Activated CD4-positive, CD25-positive, alpha-beta regulatory T cell (primary cell): ENCODE measurements around the gene PXYLP1.

ENCODE experiments used
- DNase-seq, 4 experiments: peaks; one replicate each; lab custom pipeline; 2025; lab: John Stamatoyannopoulos, UW

Gene PXYLP1

GRCh38 chr3:141326123-141326522 lies 94.5 kb downstream of the PXYLP1 start:
- DNase-seq, result no peak

GRCh38 chr3:141326626-141327025 lies 95.0 kb downstream of the PXYLP1 start:
- no peak for DNase-seq

GRCh38 chr3:141328286-141329166 lies 96.9 kb downstream of the PXYLP1 start:
- DNase-seq, result no peak

- DNase-seq, result no peak
Measured at GRCh38 chr3:141330235-141330634, 98.6 kb downstream of the PXYLP1 start.

- DNase-seq, result no peak
Measured at GRCh38 chr3:141330718-141331376, 99.2 kb downstream of the PXYLP1 start.

GRCh38 chr3:141331377-141332318 lies 100.0 kb downstream of the PXYLP1 start:
- no peak for DNase-seq

- DNase-seq, result no peak
Measured at GRCh38 chr3:141332416-141332815, 100.8 kb downstream of the PXYLP1 start.

- no peak for DNase-seq
Measured at GRCh38 chr3:141333836-141334626, 102.4 kb downstream of the PXYLP1 start.

GRCh38 chr3:141334627-141335250 lies 103.1 kb downstream of the PXYLP1 start:
- DNase-seq, result no peak

- no peak for DNase-seq
Measured at GRCh38 chr3:141335531-141336061, 104.0 kb downstream of the PXYLP1 start.

- no peak for DNase-seq
Measured at GRCh38 chr3:141336672-141337522, 105.3 kb downstream of the PXYLP1 start.

GRCh38 chr3:141337523-141337854 lies 105.9 kb downstream of the PXYLP1 start:
- DNase-seq, result no peak

- no peak for DNase-seq
Measured at GRCh38 chr3:141337991-141338390, 106.4 kb downstream of the PXYLP1 start.

- no peak for DNase-seq
Measured at GRCh38 chr3:141338881-141339280, 107.3 kb downstream of the PXYLP1 start.

- DNase-seq, result no peak
Measured at GRCh38 chr3:141341536-141341935, 109.9 kb downstream of the PXYLP1 start.

GRCh38 chr3:141342386-141342785 lies 110.8 kb downstream of the PXYLP1 start:
- DNase-seq, result no peak

GRCh38 chr3:141343077-141343476 lies 111.5 kb downstream of the PXYLP1 start:
- no peak for DNase-seq

GRCh38 chr3:141343865-141344271 lies 112.2 kb downstream of the PXYLP1 start:
- no peak for DNase-seq
